GM18508 (cell line): ENCODE results near the gene UBQLN1.
"Not testable (repeated sequence)": the region's sequence is repeated elsewhere in the genome, so short reads cannot be mapped to it uniquely, and the experiment has no call there.

ENCODE experiments used
- ATAC-seq: cut with Tn5 transposase; IDR thresholded peaks from one replicate; pipeline ENCODE4 v1.9.1; 2021; ENCODE audit warnings: moderate number of reproducible peaks; ENCODE audit not compliant: insufficient read depth, unreplicated experiment

UBQLN1 gene

DNA sequence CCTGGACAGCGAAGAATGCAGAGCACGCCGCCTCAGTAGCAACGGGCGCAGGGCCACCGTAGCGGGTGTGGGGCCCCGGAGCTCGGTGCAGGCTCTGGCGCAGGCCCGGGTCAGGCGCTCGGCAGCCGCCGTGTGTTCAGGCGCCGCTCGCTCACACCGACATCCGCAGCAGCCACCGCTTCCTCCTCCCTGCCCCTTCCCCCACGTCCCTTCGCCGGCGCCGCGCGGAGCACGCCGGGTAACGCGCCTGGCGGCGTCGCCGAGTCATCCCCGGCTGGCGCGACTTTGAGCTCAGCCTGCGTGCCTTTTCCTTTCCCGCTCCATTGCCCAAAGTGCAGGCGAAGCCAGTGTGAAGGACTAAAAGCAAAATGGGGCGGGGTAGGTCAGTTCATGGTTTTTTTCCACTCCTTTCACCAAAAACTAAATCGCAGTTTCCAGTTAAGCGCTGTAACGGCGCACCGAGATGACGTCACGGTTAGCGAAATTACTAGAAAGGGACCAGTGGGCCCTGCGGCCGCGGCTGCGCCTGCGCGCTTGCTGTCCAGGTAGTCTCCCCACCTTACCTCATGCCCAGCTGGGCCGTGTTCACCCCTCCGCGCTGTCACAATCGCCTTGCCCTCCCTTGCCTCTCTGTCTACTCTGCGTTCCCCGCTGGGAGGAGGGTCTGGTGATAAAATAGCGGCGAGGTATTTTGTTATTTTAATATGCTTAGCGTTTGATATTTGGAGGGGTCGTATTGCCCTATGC lies at the start of gene UBQLN1:
TSS of gene UBQLN1 (minus strand) at position 191 of the 747 bp plus-strand sequence. CDS start 279 bp downstream, outside the sequence.
- peak; percentile 49 for ATAC-seq

DNA sequence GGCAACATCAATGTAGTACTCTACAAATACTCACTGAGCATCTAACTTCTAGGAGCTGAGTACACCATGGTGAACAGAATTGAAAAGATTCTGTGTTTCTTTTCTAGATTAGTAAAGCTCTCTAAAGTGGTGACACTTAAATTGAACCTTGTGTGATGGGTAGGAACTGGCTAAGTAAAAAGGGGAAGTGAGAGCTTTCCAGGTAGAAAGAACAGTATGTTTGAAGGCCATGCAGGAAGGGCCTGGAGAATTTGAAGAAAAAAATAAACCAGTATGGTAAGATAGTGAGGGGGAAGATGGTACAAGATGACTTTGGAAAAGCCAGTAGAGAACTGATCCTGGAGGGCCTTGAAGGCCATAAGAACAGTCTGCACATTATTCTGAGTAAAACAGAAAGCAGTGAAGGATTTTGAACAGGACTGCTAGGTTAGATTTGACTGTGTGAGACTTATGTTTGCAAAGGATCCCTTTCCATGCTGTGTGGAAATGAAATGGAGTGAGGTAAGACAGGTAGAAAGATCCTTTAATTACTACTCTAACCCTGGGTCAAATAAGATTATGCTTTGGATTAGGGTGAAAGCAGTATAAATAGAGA lies 46.7 kb upstream of the UBQLN1 start:
- ATAC-seq = peak; percentile 82

DNA sequence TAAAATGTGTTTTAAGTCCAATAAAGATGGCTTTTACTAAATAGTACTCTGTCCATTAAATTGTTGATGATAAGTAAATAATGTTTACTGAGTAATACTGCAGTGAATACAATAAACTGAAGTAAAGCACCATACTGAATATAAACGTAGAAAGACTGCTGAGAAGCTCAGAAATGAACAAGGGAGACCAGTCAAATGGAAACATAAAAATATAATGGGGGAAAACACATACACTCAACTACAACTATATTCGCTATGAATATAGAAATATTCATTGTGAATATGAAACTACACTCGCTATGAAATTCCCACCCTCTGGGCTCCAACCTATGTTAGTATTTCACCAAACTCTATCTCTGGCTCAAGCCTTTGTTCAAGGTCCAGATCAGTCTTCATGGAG lies 41.9 kb upstream of the UBQLN1 start:
- no peak for ATAC-seq

DNA sequence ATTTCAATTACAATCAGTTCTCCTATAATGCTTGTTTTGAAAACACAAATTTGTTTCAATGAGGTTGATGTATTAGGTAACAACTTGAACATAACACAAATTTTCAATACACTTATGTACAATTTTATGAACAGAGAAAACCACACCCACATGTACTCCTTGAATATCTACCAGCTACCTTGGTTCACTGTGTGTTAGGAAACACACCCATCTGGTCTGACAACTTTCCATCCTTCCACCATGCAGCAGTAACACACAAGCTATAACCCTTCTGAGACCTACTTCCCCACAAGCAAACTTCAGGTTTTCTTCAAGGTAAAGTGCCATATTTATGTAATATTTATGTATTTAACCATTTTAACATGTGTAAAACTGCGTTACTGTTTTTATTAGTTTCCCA lies 36.4 kb upstream of the UBQLN1 start:
- ATAC-seq = no peak

DNA sequence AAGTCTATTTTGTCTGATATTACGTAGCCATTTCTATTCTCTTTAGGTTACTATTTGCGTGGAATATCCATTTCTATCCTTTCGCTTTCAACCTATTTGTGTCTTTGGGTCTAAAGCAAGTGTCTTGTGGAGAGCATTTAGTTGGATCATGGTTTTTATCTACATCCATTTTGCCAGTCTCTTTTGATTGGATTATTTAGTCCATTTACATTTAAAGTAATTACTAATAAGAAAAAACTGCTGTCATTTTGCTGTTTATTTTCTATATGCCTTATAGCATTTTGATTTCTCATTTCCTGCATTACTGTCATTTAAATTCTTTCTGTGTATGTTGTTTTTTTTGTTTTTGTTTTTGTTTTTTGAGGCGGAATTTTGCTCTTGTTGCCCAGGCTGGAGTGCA lies 26.0 kb upstream of the UBQLN1 start:
- ATAC-seq = no peak

DNA sequence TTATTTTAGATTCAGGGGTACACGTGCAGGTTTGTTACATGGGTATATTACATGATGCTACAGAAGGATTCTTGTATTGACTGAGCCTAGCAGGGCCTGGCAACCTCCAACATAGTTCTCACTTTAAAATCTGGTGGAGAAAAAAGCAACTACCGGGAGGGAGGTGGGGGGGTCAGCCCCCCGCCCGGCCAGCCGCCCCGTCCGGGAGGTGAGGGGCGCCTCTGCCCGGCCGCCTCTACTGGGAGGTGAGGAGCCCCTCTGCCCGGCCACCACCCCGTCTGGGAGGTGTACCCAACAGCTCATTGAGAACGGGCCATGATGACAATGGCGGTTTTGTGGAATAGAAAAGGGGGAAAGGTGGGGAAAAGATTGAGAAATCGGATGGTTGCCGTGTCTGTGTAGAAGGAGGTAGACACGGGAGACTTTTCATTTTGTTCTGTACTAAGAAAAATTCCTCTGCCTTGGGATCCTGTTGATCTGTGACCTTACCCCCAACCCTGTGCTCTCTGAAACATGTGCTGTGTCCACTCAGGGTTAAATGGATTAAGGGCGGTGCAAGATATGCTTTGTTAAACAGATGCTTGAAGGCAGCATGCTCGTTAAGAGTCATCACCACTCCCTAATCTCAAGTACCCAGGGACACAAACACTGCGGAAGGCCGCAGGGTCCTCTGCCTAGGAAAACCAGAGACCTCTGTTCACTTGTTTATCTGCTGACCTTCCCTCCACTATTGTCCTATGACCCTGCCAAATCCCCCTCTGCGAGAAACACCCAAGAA lies 21.0 kb upstream of the UBQLN1 start:
- not testable (repeated sequence) for ATAC-seq

DNA sequence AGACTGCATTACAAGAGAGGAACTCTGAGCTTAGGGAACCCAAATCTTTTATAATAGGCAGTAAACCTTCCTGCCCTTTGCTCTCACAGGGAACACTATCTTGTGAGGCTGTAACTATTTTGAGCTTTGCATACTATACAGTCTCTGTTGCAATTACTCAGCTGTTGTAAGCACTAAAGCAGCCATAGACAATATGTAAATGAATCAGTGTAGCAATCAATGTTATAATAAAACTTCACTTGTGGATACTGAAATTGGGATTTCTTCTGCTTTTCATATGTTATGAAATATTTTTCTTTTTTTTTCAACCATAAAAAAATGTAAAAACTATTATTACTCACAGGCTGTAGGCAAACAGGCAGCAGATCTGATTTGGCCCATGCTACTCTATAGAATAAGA lies 16.7 kb upstream of the UBQLN1 start:
- no peak for ATAC-seq

DNA sequence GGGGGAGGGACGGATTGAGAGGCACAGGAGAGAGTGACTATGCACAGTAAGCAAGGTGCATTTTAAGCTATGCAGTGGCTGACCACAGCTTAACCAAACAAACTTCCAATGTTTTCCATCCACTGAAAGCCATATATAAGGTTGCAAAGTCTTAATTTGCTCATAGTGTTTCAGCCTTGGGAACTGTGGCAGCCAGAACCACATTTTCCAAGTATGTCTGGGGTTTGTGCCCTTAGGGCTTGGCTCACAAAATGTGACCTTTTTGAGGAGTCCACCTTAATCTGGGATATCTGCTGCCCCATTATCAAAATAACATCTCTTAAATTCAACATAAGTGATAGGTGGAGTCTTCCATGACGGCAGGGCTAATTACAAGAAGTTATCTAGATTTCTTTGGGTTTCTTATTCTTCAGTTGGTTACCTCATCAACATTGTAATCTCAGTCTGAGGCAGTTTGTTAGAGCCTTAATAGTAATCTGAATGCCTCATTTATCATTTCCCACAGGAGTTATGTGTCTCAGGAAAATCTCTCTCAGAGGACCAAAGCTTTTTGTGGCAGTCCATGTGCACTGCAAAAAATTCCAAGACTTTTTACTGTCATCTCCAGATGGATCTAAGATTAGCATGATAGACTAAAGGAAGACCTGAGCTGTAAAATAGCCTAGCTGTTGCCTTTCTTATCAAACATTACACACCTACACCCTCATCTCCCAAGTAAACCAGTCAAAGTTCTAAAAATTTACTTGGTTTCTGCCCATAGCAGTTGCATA lies 15.2 kb upstream of the UBQLN1 start:
- ATAC-seq = no peak

DNA sequence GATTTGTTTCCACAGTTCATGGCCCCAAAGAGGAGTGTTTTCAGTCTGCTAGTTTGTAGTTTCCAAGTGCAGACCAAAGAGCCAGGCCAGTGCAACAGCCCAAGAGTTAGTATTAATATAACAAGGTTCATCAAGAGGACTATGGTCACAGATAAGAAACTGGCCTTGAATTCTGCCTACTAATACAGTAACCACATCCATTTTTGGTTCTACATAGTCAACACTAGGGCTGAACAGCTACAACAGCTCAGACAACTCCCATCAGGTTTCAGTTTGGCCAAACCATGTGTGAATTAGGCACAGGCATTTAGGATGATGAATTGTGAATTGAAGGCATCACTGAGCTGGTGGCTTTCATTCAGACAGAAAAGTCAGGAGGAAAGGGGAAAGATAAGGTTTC lies 13.8 kb upstream of the UBQLN1 start:
- ATAC-seq = no peak

DNA sequence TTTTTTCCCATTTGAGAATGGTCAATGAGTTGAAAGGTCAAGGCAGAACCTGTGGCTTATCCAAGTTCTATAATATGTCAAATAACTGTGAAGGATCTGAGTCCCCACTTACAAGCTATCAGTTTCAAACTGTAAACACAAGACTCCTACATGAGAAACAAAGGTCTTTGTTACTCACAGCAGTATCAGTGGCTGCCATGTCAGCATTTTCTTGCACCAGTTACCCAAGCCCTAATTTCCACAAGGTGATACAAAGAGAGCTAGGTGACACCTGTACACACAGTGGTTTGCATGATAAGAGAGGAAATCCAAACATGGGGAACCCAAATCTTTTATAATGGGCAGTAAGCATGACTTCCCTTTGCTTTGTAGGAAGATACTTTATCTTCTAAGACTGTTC lies 8.0 kb upstream of the UBQLN1 start:
- ATAC-seq = no peak

DNA sequence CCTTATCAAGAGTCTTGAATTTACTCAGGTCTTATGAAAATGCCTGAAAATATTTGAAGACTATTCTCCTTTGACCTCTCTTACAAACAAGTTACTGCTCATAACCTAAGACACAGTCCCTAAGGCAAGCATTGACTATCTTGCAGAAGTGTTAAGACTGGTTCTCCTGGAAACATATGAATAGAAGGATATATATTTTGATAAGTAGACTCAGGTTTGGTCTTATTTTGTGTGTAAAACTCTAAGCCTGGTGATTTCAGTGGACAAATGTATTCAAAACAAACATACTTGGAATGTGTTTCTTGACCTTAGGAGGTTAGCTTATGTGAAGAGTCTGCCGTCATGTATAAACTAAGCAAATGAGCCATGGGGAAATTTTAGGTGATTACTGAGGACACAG lies 7.5 kb upstream of the UBQLN1 start:
- no peak for ATAC-seq

DNA sequence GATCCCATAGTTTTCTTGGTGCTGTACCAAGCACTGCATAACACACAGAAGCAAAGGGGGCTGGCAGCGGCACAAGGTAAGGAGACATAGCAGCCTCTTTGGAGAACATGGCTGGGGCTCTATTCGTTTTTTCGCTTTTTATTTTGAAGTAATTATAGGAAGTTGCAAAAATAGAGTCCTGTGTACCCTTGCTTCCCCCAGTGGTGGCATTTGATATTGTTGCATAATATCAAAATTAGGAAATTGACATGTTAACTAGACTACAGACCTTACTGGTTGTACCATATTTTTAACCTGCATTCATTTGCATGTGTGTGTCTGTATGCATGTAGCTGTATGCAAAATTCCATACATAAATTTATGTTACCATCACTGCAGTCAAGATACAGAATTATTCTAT lies 6.6 kb upstream of the UBQLN1 start:
- ATAC-seq = no peak

DNA sequence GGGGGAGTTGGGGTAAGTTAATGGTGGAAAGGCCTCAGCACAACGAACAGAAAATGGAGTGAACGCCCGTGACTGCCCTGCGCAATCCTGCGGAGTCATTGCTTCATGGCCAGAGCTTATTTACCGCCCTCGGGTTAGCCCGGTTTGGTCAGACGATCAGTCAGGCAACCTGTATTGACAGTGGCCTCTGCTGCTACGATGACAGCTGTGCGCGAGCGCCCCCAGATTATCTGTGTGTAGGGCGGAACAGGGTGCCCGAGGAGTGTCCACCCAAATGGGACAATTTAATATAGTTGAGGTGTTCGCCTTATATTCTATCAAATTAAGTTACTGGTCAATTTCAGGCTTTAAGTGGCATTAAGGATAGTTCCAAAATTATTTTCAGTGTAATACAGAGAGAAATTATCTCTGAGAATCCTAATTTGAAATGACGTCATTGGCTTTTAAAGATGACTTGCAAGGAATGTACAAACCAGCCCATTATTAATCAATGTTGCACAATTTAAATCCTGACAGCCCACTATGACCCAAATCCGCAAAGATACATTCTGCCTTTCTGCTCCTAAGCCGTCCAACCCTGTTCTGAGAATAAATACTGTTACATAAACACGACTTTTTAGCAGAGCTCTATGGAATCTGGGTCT lies 879 bp upstream of the UBQLN1 start:
- peak; percentile 47 for ATAC-seq

DNA sequence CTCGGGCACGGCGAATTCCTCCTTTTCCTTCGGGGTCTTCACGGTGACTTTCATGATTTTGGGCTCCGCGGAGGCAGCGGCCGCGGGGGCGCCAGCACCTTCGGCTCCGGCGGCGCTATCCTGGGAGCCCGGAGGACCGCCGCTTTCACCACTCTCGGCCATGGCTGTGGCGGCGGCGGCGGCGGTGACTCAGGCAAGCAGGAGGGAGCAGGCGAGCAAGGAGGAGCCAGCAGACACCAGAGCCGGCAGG lies 315 bp downstream of the UBQLN1 start:
- ATAC-seq = peak; percentile 33

DNA sequence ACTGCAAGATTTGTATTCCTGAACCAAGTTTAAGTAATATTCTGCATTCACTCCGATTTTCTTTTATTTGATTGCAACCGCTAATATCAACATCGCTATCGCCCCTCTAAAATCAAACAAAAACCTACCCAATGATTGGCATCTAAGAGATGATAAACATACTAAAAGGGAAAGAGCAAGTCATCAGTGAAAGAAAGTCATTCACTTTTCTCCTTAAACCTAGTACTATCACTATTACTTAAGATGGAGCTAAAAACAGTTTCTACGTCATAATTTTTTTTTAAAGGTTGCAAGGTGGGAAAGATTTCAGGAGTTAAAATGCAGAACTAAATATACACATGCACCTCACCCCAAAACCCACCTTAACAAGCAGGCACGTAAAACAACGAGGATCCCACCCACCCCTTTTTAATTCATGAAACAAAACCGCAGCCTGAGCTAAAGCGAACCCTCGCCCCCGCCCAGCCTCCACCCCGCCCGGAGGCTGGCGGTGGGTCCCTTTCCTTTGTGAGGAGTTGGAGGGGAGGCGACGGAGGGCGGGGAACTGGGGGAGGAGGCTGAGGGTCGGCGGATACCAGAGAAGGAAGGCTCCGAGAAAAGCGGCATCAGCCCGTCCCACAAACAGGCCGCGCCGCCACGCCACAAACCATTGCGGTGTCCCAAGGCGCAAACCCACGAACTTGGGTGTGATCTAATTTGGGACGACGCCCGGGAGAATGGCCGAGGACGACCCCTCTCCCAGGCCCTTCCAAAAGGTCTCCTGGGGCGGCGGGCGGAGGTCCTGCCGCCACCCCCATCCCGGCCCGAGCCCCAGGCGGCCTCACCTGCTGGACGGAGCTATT lies 861 bp downstream of the UBQLN1 start:
- peak; percentile 9 for ATAC-seq

DNA sequence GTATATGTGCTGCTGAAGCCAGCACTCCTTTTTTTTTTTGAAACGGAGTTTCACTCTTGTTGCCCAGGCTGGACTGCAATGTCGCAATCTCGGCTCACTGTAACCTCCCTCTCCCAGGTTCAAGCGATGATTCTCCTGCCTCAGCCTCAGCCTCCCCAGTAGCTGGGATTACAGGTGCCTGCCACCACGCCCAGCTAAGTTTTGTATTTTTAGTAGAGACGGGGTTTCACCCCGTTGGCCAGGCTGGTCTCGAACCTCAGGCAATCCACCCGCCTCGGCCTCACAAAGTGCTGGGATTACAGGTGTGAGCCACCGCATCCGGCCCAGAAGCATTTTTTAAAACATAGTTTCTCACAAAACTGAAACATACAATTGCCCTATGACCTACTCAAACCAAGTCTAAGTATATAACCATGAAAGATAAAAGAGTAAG lies 2.5 kb downstream of the UBQLN1 start:
- not testable (repeated sequence) for ATAC-seq

DNA sequence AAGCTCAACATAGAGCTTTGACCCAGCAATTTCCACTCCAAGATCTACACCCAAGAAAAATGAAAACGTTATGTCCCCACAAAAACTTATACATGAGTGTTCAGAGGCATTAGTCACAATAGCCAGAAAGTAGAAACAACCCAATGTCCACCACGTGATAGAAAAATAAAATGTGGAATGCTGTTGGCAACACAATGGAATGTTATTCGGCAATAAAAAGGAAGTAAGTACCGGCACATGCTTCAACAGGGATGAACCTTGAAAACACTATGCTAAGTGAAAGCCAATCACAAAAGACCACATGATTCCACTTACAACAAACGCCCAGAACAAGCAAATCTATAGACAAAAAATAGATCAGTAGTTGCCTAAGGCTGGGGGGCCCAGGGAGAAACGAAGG lies 6.0 kb downstream of the UBQLN1 start:
- ATAC-seq = no peak

DNA sequence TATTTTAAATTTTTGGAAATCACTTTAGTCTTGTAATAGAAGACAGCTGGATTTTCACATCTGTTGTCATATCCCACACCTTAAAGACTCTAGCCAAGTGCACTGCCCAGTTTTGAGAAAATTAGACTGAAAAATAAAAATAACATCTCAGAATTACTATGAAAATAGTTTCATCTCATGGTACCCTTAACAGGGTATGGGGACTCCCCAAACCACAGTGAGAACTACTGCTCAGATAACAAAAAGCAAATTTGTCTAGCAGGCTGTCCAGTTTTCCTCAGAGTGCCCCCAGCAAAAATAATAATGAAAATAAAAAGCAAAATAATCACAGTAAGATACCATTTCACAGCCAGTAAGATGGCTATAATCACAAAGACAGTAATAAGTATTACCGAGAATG lies 6.5 kb downstream of the UBQLN1 start:
- no peak for ATAC-seq

DNA sequence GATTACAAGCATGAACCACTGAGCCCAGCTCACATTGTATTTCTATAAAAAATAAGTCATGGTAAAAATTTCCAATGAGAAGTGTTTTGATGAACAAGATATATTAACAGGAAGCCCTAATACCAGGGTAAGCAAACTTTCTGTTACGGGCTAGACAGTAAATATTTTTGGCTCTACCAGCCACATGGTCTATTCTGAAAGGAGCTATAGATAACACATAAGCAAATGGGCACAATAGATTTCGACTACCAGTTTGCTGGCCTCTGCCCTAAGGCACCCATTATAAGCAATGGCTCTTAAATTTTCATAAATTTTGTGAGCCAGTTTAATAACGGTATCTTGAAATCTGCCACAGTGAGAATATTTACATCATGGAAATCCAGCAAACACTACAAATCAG lies 8.1 kb downstream of the UBQLN1 start:
- ATAC-seq = no peak
